AG04450 (cell line): ENCODE measurements around the gene NAB1. TPM values are rescaled to one million over a fixed set of nuclear protein-coding genes. Genes with fewer than 3 reads are reported as not detected.

Source experiments
- CTCF ChIA-PET: fragments of 300-600, 350-600 bp; formaldehyde crosslinking; extraction: SDS; loops from one replicate; lab custom pipeline; 2022; ENCODE audit warnings: antibody characterized with exemption, inconsistent platforms; lab: Charles Lee
- POLR2A ChIA-PET: fragments of 350-600 bp; formaldehyde crosslinking; extraction: SDS; loops from one replicate; lab custom pipeline; 2021; ENCODE audit warnings: antibody characterized with exemption, inconsistent platforms; lab: Yijun Ruan, JAX
- DNase-seq: peaks from one replicate; pipeline ENCODE4 v3.0.0-alpha.2; 2011; ENCODE audit warnings: low read depth, low spot score
- H3K27ac ChIP-seq: one replicate; pipeline ENCODE4 v1.5.1; 2012; ENCODE audit warnings: low read depth, low read length, control low read depth
- H3K27me3 ChIP-seq: one replicate; pipeline ENCODE4 v1.6.0; 2012; ENCODE audit warnings: low read length; ENCODE audit not compliant: control insufficient read depth, insufficient read depth
- H3K4me3 ChIP-seq: 2 replicates; pipeline ENCODE4 v1.5.1; 2011; ENCODE audit warnings: mild to moderate bottlenecking, low read depth, low read length, control low read depth
- H3K9me3 ChIP-seq: 2 replicates; pipeline ENCODE4 v1.5.1; 2012; ENCODE audit warnings: low read length; ENCODE audit not compliant: control insufficient read depth, insufficient read depth
- CTCF ChIP-seq: IDR thresholded peaks from 2 replicates; pipeline ENCODE4 v1.5.1; 2011; ENCODE audit warnings: low read depth, low read length, control low read depth, inconsistent platforms
- polyA plus RNA-seq: library from polyadenylated mRNA; depleted of rRNA; stranded (reverse); fragments of >200 nt; gene quantifications from 2 replicates; pipeline ENCODE4 v1.2.3, GENCODE V29; 2011

The NAB1 gene
- polyA plus RNA-seq, 1 experiment, result 30.7 TPM

- no peaks in the 10 kb centered on the region for H3K27me3 ChIP-seq
- ChIA-PET POLR2A (interaction anchor here (0.8 kb wide), 1 partner anchor 220 kb away, joined by 4 read pairs; no protein-coding TSS in a partner anchor), CTCF (interaction anchor here (0.6 to 1.4 kb wide), 2 partner anchors 17 to 36 kb away, joined by 3 read pairs; no protein-coding TSS in a partner anchor)
- H3K4me3 ChIP-seq, result no peak overlapping the region
- no peak for TF ChIP-seq CTCF
- no peak for DNase-seq
- no peak overlapping the region for H3K27ac ChIP-seq
- no peaks in the 10 kb centered on the region; the same call in 1 of the 2 replicates for H3K9me3 ChIP-seq
These were observed 13.9 kb downstream of the NAB1 start for GRCh38 chr2:190662754-190663153.

- no peaks in the 10 kb centered on the region; the same call in 1 of the 2 replicates for H3K9me3 ChIP-seq
- ChIA-PET POLR2A (interaction anchor here (0.8 kb wide), 1 partner anchor 219 kb away, joined by 4 read pairs; no protein-coding TSS in a partner anchor), CTCF (no interaction called here)
- no peak for DNase-seq
- no peak overlapping the region for H3K4me3 ChIP-seq
- no peak for TF ChIP-seq CTCF
- H3K27me3 ChIP-seq, result no peaks in the 10 kb centered on the region
- no peak overlapping the region for H3K27ac ChIP-seq
These were observed 14.5 kb downstream of the NAB1 start for GRCh38 chr2:190663348-190663747.

GRCh38 chr2:190663839-190664238, 15.0 kb downstream of the NAB1 start:
- no peak for DNase-seq
- Histone ChIP-seq H3K27ac (no peak overlapping the region), H3K27me3 (no peaks in the 10 kb centered on the region), H3K4me3 (no peak overlapping the region), H3K9me3 (no peaks in the 10 kb centered on the region; the same call in 1 of the 2 replicates)
- POLR2A ChIA-PET, result no interaction called here
- no peak for TF ChIP-seq CTCF
- CTCF ChIA-PET, result no interaction called here

- Histone ChIP-seq H3K9me3 (no peaks in the 10 kb centered on the region; the same call in 1 of the 2 replicates), H3K27me3 (no peaks in the 10 kb centered on the region), H3K4me3 (no peak overlapping the region), H3K27ac (no peak overlapping the region)
- no peak for DNase-seq
- CTCF ChIA-PET, result no interaction called here
- POLR2A ChIA-PET, result no interaction called here
- TF ChIP-seq CTCF, result no peak
These were observed 15.4 kb downstream of the NAB1 start for GRCh38 chr2:190664240-190664639.

GRCh38 chr2:190666895-190667294, 18.0 kb downstream of the NAB1 start:
- H3K9me3 ChIP-seq, result no peaks in the 10 kb centered on the region; the same call in 1 of the 2 replicates
- no peak overlapping the region for H3K27ac ChIP-seq
- ChIA-PET CTCF (interaction anchor here (1.2 kb wide), 1 partner anchor 16 kb away, joined by 3 read pairs; no protein-coding TSS in a partner anchor), POLR2A (no interaction called here)
- no peaks in the 10 kb centered on the region for H3K27me3 ChIP-seq
- no peak overlapping the region for H3K4me3 ChIP-seq
- DNase-seq, result no peak
- no peak for TF ChIP-seq CTCF
